Activated naive CD8-positive, alpha-beta T cell treated with anti-CD3 and anti-CD28 coated beads, Interleukin-2, amount 50 U/mL, for 16 hours (primary cell): ENCODE results near the gene ADAT3.
"Not testable (repeated sequence)": the region's sequence is repeated elsewhere in the genome, so short reads cannot be mapped to it uniquely, and the experiment has no call there.

ENCODE experiments used
- DNase-seq: peaks from one replicate; pipeline ENCODE4 v3.0.0-alpha.2; 2020; ENCODE audit warnings: low read depth, low spot score

Gene ADAT3

GRCh38 chr19:1866693-1867348, 38.4 kb upstream of the ADAT3 start:
- DNase-seq, result no peak

- no peak for DNase-seq
Measured at GRCh38 chr19:1867349-1867724, 37.9 kb upstream of the ADAT3 start.

DNA sequence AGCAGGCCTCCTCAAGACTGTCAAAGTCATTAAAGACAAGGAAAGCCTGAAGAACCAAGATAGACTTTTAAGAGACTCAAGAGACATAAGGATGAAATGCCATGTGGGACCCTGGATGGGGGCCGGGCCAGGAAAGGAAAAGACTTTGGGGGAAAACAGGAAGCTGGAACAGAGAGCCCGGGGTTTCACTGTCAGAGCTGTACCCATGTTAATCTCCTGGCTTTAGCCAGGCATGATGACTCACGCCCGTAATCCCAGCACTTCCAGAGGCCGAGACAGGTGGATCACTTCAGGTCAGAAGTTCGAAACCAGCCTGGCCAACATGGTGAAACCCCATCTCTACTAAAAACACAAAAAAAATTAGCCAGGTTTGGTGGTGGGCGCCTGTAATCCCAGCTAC, 36.2 kb upstream of the ADAT3 start:
- DNase-seq, result no peak

- DNase-seq, result no peak
Measured at GRCh38 chr19:1871140-1871597, 34.0 kb upstream of the ADAT3 start.

GRCh38 chr19:1871630-1872029, 33.6 kb upstream of the ADAT3 start:
- no peak for DNase-seq

DNA sequence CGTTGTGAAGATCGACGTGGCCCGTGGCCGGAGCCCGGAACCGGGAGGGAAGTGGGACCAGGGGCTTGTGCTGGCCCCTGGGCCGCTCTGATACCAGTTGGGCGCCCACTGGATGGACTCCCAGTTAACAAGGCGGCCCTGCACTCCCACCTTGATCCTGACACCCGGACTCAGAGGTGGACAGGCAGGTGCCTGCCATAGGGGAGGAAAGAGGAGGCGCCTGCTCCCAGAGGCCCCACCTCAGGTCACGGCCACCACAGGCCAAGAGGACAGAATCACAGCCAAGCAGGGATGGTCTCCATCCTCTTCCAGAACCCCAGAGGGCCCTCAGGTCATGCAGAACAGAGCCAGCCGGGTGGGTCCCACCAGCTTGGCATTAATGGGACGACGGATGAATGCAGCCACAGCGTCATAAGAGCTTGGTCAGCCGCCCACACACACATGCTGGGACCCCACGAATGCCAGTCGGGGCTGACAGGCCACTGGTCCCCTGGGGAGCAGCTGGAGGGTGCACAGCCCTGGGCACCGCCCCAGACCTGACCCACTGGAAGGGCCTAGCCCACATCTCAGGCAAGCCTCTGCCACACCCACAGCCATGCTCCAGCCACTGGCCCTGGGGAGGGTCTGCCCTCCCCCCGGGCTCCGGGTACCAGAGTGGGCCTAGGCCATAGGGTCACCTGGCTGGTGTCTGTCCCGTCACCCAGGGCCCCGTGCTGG, 32.2 kb upstream of the ADAT3 start:
- no peak for DNase-seq

GRCh38 chr19:1873524-1874473, 31.4 kb upstream of the ADAT3 start:
- DNase-seq, result no peak

GRCh38 chr19:1874554-1875185, 30.5 kb upstream of the ADAT3 start:
- DNase-seq, result no peak

- not testable (repeated sequence) for DNase-seq
Measured at GRCh38 chr19:1875265-1875645, 29.9 kb upstream of the ADAT3 start.

- peak; percentile 70 for DNase-seq
Measured at GRCh38 chr19:1875646-1876495, 29.3 kb upstream of the ADAT3 start.

- not testable (repeated sequence) for DNase-seq
Measured at GRCh38 chr19:1876496-1877279, 28.5 kb upstream of the ADAT3 start.

DNA sequence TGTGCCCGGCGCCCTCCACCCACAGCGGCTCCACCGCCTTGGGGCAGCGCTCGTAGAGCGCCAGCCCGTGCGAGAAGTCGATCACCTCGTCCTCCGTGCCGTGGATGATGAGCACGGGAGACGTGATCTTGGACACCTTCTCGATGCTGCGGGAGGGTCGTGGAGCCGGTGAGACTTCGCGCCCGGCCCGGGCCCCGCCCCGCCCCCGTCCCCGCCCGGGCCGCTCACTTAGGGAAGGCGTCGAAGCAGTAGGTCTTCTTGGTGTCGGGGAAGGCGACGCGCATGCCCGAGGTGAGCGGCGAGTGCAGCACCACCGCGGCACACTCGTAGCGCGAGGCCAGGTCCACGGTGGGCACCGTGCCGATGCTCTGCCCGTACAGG, 27.9 kb upstream of the ADAT3 start:
- not testable (repeated sequence) for DNase-seq

- not testable (repeated sequence) for DNase-seq
Measured at GRCh38 chr19:1878583-1878982, 26.6 kb upstream of the ADAT3 start.

GRCh38 chr19:1879982-1880381, 25.2 kb upstream of the ADAT3 start:
- DNase-seq, result not testable (repeated sequence)

- DNase-seq, result no peak
Measured at GRCh38 chr19:1880611-1881392, 24.4 kb upstream of the ADAT3 start.

GRCh38 chr19:1881393-1882088, 23.7 kb upstream of the ADAT3 start:
- DNase-seq, result not testable (repeated sequence)

DNA sequence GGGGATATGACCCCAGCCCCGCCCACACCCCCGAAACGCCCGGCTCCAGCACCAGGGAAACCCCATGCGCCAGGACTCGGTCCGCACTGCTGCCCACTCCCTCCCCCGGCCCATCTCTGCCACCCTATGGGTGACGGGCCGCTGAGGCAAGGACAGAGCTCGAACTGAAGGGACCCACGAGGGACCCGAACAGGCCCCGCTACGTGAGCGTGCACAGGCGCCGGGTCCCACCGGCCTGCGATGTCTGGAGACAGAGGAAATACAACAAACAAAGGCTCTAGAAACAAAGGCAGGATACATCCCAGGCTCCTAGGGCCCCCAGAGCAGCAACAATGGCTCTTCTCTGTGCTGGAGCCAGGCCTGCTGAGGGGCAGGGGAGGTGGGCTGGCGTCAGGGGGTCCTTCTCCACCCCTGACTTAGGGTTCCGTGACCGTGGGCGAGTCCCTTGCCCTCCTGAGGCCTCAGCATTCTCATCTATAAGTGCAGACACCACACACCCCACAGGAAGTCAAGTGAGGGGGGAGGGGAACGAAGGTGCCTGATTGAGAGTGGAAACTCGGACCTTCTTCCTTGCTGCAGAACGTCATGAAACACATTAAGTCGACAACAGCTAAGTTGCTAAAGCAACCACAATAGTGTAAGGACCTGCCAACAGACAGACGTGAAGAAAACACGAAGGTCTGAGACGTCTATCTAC, 23.0 kb upstream of the ADAT3 start:
- DNase-seq, result no peak
